ENCODE data around the gene MLLT3. TPM values are rescaled to one million over a fixed set of nuclear protein-coding genes. Genes with fewer than 3 reads are reported as not detected.

The MLLT3 gene
- total RNA-seq, 1 experiment from 2014 or later = 24.2 TPM

DNA sequence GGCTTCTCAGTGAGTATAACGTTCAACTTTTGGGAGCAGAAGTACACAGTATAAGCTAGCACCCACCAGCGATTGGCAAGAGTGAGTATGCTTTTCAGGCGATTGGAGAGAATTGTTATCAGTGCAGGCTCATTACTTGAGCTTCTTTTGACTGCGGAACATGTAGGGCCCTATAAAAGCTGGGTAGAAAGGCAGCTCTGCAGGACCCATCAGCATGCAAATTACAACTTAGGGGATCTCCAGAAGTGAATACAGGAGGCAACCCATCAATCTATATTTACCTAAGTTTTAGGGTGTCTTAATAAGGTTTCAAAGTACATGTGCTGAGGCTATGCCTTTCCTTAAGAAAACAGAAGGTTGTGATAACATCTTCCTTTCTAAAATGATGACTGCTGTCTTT lies 225.0 kb downstream of the MLLT3 start:
- no peak overlapping the region for H3K27ac ChIP-seq (ENCODE audit: low read depth, low read length, poor library complexity, severe bottlenecking)
- no TSS peak for BruUV-seq (replicated peaks)
- no peaks in the 10 kb centered on the region for H3K27me3 ChIP-seq (replicated peaks; ENCODE audit: insufficient read depth, low read depth, low read length, poor library complexity)
- intact Hi-C loops (cut with micrococcal nuclease; ENCODE audit: unreplicated experiment) = no loop called here
- TF ChIP-seq EZH2 (IDR thresholded peaks at IDR 0.05; ENCODE audit: borderline replicate concordance, low read depth, low read length, poor library complexity, severe bottlenecking) = no peak
- TF ChIP-seq, protein P1, sequence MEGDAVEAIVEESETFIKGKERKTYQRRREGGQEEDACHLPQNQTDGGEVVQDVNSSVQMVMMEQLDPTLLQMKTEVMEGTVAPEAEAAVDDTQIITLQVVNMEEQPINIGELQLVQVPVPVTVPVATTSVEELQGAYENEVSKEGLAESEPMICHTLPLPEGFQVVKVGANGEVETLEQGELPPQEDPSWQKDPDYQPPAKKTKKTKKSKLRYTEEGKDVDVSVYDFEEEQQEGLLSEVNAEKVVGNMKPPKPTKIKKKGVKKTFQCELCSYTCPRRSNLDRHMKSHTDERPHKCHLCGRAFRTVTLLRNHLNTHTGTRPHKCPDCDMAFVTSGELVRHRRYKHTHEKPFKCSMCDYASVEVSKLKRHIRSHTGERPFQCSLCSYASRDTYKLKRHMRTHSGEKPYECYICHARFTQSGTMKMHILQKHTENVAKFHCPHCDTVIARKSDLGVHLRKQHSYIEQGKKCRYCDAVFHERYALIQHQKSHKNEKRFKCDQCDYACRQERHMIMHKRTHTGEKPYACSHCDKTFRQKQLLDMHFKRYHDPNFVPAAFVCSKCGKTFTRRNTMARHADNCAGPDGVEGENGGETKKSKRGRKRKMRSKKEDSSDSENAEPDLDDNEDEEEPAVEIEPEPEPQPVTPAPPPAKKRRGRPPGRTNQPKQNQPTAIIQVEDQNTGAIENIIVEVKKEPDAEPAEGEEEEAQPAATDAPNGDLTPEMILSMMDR (conservative IDR thresholded peaks at IDR 0.05; ENCODE audit: low read depth, low read length) = no peak
- ChIA-PET CTCF (no interaction called here), POLR2A (ENCODE audit: low non-redundant PET) (no interaction called here)
- H3K4me1 ChIP-seq (ENCODE audit: insufficient read depth, low read length, poor library complexity, severe bottlenecking) = peaks cover 9% of the 10 kb centered on the region
- H3K4me3 ChIP-seq (ENCODE audit: low read depth, low read length, poor library complexity, severe bottlenecking) = no peak overlapping the region
- no peak for DNase-seq (ENCODE audit: low spot score)
- H3K9me3 ChIP-seq (ENCODE audit: low read depth, low read length, poor library complexity, severe bottlenecking) = no peaks in the 10 kb centered on the region
- no peaks in the 10 kb centered on the region for H3K36me3 ChIP-seq (ENCODE audit: insufficient read depth, low read length, poor library complexity, severe bottlenecking)

DNA sequence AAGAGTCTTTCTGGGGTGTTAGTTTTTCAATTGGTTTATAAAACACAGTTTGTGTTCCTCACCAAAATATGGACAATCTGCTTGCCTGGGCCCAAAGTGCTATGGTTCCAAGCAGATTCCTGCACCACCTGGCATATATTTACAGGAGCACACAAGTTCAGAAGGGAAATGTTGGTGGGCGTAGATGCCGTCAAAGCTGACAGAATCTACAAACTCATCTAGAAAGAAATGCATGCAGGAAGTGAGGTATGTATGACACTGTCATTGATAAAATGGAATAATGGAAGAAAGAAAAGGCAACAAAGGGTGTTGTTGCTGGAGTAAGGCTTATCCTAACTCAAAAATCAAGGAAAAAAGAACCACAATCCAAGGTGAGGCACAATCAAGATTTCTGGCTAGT lies 225.8 kb downstream of the MLLT3 start:
- peaks cover 9% of the 10 kb centered on the region for H3K4me1 ChIP-seq (ENCODE audit: insufficient read depth, low read length, poor library complexity, severe bottlenecking)
- no peak for DNase-seq (ENCODE audit: low spot score)
- ChIA-PET POLR2A (ENCODE audit: low non-redundant PET) (no interaction called here), CTCF (no interaction called here)
- H3K9me3 ChIP-seq (ENCODE audit: low read depth, low read length, poor library complexity, severe bottlenecking) = no peaks in the 10 kb centered on the region
- H3K27me3 ChIP-seq (replicated peaks; ENCODE audit: insufficient read depth, low read depth, low read length, poor library complexity) = no peaks in the 10 kb centered on the region
- TF ChIP-seq EZH2 (IDR thresholded peaks at IDR 0.05; ENCODE audit: borderline replicate concordance, low read depth, low read length, poor library complexity, severe bottlenecking) = no peak
- TF ChIP-seq, protein P1 (conservative IDR thresholded peaks at IDR 0.05; ENCODE audit: low read depth, low read length) = no peak
- no peak overlapping the region for H3K27ac ChIP-seq (ENCODE audit: low read depth, low read length, poor library complexity, severe bottlenecking)
- intact Hi-C loops (cut with micrococcal nuclease; ENCODE audit: unreplicated experiment) = no loop called here
- H3K4me3 ChIP-seq (ENCODE audit: low read depth, low read length, poor library complexity, severe bottlenecking) = no peak overlapping the region
- BruUV-seq (replicated peaks) = no TSS peak
- no peaks in the 10 kb centered on the region for H3K36me3 ChIP-seq (ENCODE audit: insufficient read depth, low read length, poor library complexity, severe bottlenecking)

DNA sequence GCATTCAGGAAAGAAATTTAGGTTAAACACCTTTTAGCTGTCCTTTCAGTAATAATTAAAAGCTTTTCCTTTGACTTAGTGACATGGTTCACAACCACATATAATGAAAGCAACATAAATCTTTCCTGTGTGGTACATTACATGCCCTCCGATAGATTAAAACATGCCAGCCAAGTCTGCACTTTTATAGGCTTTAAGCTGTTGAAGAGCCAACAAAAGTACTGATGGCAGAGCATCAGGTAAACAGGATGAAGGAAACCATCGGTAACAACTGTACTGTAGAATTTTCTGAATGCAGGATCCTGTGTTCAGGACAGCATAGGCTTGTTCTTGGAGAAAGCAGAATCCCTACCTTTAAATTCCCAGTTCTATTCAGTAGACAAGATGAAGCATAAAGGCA lies 226.6 kb downstream of the MLLT3 start:
- POLR2A ChIA-PET (ENCODE audit: low non-redundant PET) = no interaction called here
- no peaks in the 10 kb centered on the region for H3K9me3 ChIP-seq (ENCODE audit: low read depth, low read length, poor library complexity, severe bottlenecking)
- H3K27me3 ChIP-seq (replicated peaks; ENCODE audit: insufficient read depth, low read depth, low read length, poor library complexity) = no peaks in the 10 kb centered on the region
- CTCF ChIA-PET = no interaction called here
- no peak overlapping the region for H3K27ac ChIP-seq (ENCODE audit: low read depth, low read length, poor library complexity, severe bottlenecking)
- H3K4me1 ChIP-seq (ENCODE audit: insufficient read depth, low read length, poor library complexity, severe bottlenecking) = peaks cover 9% of the 10 kb centered on the region
- TF ChIP-seq, protein P1 (conservative IDR thresholded peaks at IDR 0.05; ENCODE audit: low read depth, low read length) = no peak
- TF ChIP-seq EZH2 (IDR thresholded peaks at IDR 0.05; ENCODE audit: borderline replicate concordance, low read depth, low read length, poor library complexity, severe bottlenecking) = no peak
- no TSS peak for BruUV-seq (replicated peaks)
- no peak for DNase-seq (ENCODE audit: low spot score)
- no peak overlapping the region for H3K4me3 ChIP-seq (ENCODE audit: low read depth, low read length, poor library complexity, severe bottlenecking)
- H3K36me3 ChIP-seq (ENCODE audit: insufficient read depth, low read length, poor library complexity, severe bottlenecking) = no peaks in the 10 kb centered on the region
- intact Hi-C loops (cut with micrococcal nuclease; ENCODE audit: unreplicated experiment) = no loop called here
